NCI-H748 treated with DMSO at 0.1 percent for 48 hours (cell line): Measurements from ENCODE around the gene PCDHGC4.

Experiments
- DNase-seq: peaks from one replicate; lab custom pipeline; 2025; lab: John Stamatoyannopoulos, UW

Gene PCDHGC4

DNA sequence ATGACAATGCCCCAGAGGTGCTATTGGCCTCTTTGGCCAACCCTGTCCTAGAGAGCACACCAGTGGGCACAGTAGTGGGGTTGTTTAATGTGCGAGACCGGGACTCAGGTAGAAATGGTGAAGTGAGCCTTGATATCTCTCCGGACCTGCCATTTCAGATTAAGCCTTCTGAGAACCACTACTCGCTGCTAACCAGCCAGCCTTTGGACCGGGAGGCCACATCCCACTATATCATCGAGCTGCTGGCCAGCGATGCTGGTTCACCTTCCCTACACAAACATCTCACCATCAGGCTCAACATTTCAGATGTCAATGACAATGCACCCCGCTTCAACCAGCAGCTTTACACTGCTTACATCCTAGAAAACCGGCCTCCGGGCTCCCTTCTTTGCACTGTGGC, 5.4 kb downstream of the PCDHGC4 start:
- no peak for DNase-seq

DNA sequence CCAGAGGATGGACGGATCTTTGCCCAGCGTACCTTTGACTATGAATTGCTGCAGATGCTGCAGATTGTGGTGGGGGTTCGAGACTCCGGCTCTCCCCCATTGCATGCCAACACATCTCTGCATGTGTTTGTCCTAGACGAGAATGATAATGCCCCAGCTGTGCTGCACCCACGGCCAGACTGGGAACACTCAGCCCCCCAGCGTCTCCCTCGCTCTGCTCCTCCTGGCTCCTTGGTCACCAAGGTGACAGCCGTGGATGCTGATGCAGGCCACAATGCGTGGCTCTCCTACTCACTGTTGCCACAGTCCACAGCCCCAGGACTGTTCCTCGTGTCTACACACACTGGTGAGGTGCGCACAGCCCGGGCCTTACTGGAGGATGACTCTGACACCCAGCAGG, 5.9 kb downstream of the PCDHGC4 start:
- no peak for DNase-seq

DNA sequence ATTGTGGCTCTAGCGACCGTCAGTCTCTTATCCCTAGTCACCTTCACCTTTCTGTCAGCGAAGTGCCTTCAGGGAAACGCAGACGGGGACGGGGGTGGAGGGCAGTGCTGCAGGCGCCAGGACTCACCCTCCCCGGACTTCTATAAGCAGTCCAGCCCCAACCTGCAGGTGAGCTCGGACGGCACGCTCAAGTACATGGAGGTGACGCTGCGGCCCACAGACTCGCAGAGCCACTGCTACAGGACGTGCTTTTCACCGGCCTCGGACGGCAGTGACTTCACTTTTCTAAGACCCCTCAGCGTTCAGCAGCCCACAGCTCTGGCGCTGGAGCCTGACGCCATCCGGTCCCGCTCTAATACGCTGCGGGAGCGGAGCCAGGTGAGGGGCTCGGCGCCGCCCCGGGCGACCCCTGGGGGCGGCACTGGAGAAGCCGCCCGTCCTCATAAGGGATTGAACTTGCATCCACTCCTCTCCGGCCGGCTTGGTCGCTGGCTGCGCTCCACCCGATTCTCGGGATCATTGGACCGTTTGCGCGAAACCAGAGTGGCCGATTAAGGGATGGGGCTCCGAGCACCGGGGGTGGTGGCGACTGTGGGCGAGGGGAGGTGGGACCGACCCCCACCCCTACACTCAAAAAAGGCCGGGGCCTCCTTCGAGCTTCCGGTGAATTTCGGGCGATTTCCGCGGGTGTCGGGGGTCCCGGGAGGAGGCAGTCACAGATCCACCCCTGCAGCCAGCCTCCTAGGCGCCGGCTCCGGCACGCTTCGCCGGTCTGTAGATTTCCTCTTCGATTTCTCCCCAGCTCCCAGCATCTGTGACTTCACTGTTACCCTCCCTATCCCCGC, 6.7 kb downstream of the PCDHGC4 start:
- no peak for DNase-seq

DNA sequence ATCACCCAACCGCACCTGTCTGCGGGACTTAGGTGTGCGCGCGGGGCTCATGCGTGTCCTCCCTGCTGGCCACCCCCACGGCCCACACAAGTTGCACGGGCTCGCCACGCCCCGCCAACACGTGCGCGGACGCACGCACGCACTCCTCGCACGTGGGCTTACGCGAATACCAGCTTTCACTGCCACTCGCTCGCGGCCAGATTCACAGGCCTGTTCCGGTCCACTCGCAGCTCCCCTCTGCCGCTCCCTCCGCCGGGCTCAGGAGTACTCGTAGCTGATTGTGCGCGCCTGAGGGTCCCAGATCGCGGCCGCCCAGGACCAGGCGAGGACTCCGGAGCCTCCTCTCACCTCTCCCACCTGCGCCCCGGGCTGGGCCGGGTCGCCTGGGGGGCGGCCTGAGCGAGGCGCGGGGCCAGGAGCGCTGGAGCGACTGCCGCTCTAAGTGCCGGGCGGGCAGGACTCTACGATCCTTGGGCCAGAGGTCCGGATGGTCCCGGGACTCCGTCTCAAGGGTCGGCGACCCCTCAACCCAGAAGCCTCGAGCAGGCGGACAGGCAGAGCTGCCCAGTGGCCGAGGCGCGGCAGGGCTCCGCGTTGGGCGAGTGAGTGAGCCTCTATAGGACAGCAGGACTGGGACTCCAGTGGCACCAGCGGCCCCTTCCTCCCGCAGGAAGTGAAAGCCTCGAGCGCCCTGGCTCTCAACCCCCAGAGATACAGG, 7.5 kb downstream of the PCDHGC4 start:
- no peak for DNase-seq

DNA sequence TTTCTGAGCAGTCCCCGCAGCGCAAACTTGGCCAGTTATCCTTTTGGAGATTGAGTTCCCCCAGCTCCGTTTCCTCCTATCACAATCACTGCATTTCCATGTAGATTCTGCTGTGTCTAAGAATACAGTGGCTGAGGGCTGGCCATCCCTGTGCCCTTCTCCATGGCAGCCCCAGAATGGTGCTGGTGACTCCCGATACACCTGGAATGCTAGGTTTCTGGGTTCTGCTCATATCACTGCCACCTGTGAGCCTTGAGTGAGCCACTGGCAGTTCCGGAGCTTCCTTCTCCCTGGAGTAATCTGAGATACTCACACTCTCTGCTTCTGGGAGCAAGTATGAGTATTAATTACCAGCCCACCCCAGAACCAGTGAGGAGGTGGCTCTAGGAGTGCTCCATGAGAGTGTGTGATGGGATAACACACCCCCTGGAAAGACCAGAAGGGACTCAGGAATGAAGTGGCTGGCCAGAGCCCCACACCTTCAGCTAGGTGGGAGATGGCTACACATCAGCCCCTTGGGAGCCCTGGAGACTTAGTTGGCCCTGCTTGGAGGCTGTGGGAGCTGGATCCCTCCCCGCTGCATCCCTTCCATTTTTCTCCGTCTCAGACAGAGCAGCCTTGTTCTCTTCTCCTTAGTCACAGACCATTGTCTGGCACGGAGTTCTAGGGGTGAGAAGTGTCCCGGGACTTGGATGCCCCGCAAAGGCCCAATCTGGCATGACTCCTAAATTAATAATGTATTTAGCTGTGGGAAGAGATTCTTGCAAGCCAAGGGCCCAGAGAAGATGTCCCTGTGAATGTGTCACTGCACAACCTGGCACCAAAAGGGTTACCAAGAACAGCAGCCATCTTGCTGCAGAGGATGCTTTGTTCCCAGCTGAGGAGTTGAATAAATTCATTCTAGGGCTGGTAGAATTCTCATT, 8.9 kb downstream of the PCDHGC4 start:
- DNase-seq, result no peak

DNA sequence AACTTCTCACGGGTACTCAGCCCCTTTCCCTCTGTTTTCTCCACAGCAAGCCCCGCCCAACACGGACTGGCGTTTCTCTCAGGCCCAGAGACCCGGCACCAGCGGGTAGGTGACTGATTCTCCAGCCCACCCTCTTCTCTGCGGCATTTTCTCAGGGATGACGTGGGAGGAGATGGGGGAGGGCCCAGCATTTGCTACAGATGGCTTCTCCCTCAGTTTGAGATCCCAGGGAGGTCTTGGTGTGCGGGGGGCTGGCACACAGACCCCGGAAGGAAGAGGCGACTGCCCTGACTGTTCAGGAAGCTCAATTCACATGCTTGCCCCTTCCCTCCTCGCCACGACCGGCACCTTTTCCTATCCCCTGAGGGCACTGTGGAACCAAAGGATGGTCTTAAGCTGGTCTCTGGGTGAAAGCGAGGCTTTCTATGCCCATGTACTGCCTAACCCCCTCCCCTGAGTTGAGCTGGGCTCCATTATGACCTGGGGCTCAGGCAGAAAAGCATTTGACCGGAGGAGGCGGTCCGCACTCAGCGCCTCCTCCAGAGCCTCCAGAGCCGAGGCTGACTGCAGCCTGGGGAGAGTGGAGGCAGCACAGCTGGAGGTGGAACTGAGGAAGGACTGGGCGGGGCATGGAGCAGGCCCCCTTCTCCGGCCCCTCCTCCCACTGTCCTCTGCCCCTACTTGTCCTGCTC, 10.1 kb downstream of the PCDHGC4 start:
- no peak for DNase-seq

DNA sequence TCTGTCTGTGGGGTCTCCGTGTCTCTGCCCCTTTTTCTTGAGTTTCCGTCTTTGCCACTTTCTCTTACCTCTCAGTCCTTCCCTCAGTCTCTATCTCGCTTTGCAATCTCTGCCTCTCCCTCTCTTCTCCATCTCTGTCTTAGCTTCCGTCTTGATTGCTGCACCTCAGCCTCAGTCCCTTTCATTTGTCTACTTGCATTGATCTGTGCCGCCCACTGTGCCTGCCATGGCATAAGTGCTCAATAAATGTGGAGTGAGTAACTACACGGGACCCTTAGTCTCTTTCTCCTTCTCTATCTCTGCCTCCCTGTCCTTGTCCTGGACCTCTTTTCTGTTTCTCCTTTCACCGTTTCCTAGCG, 10.6 kb downstream of the PCDHGC4 start:
- no peak for DNase-seq

DNA sequence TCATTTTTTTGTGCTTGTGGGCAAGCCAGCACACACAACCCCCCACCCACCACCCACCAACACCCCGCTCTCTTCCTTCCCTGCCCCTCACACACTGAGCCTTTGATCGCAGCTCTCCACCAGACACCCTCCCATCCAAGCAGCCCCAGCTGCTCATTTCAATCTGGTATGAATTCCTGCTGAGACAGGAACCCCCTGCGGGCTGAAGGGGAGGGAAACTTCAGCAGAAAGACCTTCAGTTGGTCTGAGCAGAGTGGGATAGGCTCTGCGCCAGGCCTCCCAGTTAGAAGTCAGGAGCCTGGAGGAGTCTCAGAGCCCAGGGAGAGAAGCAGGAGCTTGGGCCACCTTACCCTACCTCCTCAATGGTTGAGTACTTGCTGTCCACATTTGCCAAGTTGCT, 11.2 kb downstream of the PCDHGC4 start:
- no peak for DNase-seq

DNA sequence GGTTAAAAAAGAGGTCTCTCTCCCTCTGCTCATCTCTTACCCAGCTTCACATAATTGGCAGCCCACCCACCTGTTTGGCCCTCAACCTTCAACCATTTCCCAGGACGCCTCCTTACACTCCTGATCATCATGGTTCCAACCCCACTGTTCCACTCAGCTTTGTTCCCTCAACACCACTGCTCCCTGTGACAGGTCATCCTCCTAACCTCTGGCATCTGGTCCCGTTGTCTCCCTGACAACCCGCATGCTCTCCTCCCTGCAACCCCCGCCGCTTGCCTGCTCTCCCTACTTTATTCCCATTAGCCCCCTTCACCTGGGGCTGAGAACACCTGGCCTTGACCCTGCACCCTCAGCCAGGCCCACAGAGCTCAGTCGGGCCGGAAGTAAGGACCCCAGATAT, 16.9 kb downstream of the PCDHGC4 start:
- no peak for DNase-seq

DNA sequence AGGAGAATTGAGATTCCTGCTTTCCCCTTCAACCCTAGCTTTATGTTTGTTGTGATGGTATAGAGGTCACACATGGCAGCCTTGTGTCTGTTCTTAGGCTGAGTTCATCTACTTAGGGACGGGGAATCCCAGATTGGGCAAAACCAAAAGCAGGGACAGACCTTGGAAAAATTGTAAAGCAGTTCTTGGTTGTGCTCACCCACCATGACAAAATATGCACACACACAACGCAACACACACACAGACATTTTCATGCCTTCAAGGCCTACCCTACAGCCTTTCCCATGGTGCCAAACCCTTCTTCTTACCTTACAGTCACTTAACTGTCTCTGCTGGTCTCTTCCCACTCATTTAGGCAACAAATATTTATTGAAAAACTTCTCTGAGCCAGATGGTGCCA, 18.9 kb downstream of the PCDHGC4 start:
- DNase-seq, result no peak

DNA sequence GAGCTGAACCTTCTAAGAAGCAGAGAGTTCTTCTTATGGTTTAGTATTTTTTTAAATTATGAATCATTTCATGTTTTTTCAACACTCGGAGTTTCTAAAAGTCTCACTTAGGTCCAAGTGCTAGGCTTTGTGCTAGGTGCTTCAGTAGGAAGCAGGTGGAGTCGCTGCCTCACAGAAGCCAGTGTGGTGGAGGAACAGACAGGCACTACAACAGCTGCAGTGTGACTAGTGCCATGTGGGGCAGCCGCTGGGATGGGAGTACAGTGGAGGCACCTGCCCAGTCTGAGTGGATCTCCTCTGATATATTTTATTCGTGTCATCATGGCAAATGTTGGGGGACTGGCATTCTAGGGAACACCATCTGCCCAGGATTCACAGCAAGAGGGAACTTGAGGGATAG, 19.4 kb downstream of the PCDHGC4 start:
- DNase-seq, result no peak

DNA sequence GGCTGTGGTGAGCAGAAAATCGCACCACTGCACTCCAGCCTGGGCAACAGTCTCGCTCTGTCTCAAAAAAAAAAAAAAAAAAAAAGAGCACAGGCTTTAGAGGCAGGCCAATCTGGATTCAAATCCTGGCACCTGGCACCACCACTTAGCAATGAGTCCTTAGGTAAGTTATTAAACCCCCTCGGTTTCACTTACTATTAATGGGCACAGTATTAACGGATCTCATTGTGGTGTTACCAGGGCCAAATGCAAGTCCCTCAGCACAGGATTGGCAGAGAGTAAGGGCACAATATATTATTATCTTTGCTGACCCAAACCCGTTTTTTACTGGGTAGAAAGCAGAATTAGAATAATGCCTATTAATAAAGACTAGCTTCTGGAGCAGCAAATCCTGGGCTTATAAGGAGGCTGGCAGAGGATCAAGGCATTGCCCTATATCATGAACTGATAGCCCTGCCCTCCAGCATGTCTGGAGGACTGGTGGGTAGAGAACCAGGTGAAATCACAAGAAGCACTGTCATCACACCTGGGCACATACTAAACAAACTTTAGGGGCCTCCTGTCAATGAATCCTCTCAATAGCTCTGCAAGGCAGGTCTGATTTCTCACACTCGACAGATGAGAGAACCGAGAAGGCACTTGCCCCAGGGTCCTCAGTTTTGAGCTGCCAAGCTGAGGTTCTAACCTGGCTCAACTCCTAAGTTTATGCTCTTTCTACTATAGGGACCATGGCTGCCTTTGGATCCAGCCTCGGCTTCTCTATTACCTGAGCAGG, 21.7 kb downstream of the PCDHGC4 start:
- no peak for DNase-seq

DNA sequence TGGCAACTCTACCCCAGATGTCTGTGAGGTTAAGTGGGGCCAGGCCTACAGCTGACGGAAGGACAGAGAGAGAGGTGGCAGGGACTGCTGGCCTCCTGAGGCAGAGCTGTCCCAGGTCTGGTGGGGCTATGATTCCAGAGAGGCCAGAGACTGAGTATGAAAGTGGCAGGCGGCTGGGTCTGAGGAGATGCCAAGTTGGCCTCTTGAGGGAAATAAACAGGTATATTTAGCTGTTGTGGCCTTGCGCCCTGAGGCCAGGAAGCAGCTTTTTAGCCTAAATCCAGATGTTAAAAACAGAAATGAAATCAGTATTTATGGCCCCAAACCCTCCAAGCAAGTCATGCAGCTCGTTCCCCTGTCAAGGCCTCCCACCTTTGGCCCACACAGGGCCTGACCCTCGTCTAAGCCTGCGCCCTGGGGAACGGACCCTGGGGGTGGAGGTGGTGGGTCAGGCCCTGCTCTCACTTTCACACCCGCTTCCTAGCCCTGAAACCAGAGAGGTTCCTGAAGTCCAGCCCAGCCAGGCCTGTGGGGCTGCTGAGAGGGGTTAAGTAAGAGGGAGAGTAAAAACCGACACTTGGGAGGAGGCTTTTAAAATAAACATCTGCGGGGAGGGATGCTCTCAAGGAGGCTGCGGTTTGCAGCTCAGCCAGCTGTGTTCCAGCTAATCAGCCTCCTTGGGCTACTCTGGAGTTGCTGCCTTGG, 22.7 kb downstream of the PCDHGC4 start:
- DNase-seq, result no peak

DNA sequence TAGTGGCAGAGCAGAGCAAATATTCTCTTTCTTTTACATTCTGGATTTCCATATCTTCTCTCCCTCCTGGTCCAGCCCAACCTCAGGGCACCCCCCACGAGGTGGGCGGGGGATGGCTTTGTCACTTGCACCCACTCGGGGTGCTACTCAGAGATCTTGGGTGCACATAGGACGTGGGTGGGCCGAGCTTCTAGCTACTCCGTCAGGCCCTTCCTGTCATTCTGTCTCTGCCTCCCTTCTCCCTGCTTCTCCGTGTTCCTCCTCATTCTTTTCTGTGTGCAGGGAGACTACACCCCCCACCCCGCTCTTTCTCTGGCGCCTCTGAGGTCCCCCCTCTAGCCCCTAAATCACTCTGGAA, 23.6 kb downstream of the PCDHGC4 start:
- DNase-seq, result no peak

DNA sequence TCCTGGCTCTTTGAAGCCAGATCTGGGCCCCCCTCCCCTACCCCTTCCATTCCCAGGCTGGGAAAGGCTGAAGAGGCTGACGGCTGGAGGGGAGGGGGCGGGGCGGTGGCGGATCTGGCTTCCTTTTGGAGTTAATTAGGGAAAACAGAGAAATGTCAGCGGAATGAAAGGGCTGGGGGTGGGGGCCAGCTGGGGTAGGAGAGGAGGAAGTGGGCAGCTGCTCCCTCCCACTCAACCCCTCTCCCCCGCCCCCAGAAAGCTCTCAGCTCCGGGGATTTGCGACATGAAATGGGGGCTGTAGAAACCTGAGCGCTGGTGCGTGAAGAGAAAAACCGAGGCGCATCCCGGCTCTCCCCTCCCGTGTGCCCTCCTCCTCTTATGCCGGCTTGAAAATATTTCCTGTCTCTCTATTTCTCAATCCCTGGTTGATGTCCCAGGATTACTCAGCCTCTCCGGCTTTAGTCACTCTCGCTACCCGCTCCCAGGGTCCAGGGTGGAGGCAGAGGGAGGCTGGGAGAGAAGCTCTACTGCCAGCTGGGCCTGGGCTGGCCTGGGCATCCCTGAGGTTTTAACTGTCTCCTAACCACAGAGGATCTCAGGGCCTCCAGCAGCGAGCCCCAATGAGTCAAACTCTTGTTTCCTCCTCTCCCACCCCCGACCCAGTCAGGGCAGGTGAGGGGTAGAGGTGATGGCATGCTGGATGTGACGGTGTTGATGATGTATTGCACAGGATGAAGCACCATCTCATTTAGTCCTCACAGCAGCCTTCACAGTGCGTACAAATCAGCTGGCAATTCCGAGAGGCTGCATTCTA, 24.2 kb downstream of the PCDHGC4 start:
- no peak for DNase-seq

DNA sequence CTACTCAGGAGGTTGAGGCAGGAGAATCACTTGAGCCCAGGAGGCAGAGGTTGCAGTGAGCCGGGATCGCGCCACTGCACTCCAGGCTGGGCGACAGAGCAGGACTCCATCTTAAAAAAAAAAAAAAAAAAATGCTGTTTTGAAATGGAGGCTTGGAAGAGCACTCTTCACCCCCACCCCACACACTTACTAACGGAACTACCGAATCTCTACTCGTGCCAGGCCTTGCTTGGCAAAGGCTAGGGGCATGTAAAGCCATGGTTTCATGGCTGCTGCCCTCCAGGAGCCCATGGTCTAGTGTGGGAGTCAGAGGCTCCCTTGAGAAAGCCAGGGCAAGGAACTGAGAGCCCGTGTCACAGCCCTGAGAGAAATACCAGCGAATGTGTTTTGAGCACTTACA, 25.3 kb downstream of the PCDHGC4 start:
- no peak for DNase-seq

DNA sequence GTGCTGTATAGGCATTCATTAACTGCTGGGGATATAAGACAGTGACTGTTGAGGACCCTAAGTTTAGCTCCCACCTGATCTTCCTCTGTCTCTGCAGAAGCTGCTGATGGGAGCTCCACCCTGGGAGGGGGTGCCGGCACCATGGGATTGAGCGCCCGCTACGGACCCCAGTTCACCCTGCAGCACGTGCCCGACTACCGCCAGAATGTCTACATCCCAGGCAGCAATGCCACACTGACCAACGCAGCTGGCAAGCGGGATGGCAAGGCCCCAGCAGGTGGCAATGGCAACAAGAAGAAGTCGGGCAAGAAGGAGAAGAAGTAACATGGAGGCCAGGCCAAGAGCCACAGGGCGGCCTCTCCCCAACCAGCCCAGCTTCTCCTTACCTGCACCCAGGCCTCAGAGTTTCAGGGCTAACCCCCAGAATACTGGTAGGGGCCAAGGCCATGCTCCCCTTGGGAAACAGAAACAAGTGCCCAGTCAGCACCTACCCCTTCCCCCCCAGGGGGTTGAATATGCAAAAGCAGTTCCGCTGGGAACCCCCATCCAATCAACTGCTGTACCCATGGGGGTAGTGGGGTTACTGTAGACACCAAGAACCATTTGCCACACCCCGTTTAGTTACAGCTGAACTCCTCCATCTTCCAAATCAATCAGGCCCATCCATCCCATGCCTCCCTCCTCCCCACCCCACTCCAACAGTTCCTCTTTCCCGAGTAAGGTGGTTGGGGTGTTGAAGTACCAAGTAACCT, 26.2 kb downstream of the PCDHGC4 start:
- no peak for DNase-seq

DNA sequence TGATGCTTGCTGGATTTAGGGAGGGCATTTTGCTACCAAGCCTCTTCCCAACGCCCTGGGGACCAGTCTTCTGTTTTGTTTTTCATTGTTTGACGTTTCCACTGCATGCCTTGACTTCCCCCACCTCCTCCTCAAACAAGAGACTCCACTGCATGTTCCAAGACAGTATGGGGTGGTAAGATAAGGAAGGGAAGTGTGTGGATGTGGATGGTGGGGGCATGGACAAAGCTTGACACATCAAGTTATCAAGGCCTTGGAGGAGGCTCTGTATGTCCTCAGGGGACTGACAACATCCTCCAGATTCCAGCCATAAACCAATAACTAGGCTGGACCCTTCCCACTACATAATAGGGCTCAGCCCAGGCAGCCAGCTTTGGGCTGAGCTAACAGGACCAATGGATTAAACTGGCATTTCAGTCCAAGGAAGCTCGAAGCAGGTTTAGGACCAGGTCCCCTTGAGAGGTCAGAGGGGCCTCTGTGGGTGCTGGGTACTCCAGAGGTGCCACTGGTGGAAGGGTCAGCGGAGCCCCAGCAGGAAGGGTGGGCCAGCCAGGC, 27.0 kb downstream of the PCDHGC4 start:
- no peak for DNase-seq
